GM13977 (cell line): ENCODE measurements around the gene TAF5L.
A peak's percentile ranks its signal among the peaks of the same experiment; 100 is the strongest.

ENCODE experiments used
- DNase-seq: peaks from one replicate; pipeline ENCODE4 v3.0.0; 2012; ENCODE audit warnings: low spot score
- CTCF ChIP-seq: IDR thresholded peaks from 2 replicates; pipeline ENCODE4 v1.5.1; 2012; ENCODE audit warnings: mild to moderate bottlenecking, control low read depth; ENCODE audit not compliant: insufficient read depth; ENCODE audit errors: extremely low read depth, missing control alignments
- in situ Hi-C: fragments of 300-500 bp; cut with MboI; formaldehyde crosslinking; loops from one replicate; pipeline ENCODE4 v1.12.0; 2022; ENCODE audit warnings: low sequenced_read_pairs, low pct_unique_long_range_greater_than_20kb, mixed read lengths, inconsistent platforms; ENCODE audit not compliant: unreplicated experiment

Gene TAF5L

DNA sequence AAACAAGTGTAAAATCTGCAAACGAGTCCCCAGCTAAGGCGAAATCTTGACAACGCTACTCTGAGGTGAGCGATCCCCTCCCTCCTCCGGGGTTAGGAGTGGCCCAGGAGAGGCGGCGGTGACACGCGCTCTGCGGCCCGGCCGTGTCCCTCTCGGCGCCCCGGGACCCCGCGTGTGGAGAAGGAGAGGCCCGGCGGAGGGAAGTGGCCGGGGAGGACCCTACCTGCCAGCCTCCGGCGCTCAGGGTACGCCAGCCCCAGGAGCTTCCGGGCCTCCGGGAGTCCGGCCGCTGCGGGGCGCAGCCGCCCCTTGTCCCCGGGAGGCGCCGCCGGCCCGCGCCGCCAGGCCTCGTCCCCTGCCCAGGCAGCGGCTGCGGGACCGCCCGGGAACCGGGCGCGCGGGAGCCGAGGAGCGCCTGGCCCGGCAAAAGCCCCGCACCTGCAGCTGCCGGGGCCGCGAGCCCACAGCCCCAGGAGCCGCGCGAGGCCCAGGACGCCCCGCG, 68.0 kb downstream of the TAF5L start:
- peak; percentile 78 for DNase-seq
- TF ChIP-seq CTCF = peak; percentile 50
- in situ Hi-C loops = no loop called here

DNA sequence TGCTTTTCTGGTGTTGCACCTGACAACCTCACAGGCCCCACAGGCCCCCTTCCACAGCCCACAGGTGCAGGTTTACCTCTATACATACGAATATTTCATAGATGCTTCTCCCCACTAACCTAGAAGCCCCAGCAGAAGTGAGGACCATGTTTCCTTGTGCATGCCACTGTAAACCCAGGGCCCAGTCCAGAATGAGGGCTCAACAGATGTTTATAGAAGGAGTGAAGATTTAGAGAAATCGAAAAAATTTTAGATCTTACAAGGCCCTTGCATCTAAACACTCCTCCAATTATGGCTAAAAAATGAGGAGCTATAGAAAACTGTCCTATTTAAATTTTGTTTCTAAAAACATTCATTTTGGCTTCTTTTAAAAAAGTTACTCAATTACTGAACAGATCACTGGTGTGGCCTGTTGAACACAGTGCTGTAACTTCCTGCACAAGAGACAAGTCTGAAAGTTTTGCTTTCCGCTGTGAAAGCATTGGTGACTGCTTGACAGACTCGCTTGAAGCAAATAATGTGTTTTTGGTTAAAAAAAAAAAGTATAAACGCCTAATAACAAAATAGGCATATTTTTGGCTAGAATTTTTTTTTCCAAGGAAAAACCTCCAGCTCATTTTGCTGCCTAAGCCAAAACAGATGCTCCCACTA, 68.6 kb downstream of the TAF5L start:
- in situ Hi-C loops = no loop called here
- peak; percentile 69 for DNase-seq
- TF ChIP-seq CTCF = no peak

GRCh38 chr1:229554886-229555621, 70.9 kb downstream of the TAF5L start:
- DNase-seq = no peak
- in situ Hi-C loops = no loop called here
- TF ChIP-seq CTCF = no peak

DNA sequence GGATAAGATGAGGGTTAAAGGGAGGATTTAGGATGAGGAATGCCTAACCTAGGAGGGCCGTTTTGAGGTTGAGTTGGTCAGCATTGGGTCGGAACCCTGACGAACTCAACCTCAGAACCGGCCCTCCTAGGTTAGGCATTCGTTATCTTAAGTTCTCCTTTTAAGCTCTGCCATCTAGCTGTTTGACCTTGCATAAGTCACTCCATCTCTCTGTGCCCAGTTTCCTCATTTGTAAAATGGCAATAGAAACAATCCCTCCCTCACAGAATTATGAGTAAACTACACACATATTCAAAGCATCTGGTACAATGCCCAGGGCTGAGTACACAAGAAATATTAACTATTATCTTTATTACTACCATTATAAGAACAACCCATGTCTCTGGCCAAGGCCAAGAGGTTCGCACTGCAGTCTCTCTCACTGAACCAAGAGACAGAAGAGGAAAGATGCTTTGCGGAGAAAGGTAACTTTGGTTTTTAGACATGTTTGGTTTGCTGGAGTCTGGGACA, 72.2 kb downstream of the TAF5L start:
- in situ Hi-C loops = no loop called here
- no peak for DNase-seq
- TF ChIP-seq CTCF = no peak

- in situ Hi-C loops = no loop called here
- no peak for DNase-seq
- TF ChIP-seq CTCF = no peak
These were observed 73.2 kb downstream of the TAF5L start for GRCh38 chr1:229552732-229553131.

DNA sequence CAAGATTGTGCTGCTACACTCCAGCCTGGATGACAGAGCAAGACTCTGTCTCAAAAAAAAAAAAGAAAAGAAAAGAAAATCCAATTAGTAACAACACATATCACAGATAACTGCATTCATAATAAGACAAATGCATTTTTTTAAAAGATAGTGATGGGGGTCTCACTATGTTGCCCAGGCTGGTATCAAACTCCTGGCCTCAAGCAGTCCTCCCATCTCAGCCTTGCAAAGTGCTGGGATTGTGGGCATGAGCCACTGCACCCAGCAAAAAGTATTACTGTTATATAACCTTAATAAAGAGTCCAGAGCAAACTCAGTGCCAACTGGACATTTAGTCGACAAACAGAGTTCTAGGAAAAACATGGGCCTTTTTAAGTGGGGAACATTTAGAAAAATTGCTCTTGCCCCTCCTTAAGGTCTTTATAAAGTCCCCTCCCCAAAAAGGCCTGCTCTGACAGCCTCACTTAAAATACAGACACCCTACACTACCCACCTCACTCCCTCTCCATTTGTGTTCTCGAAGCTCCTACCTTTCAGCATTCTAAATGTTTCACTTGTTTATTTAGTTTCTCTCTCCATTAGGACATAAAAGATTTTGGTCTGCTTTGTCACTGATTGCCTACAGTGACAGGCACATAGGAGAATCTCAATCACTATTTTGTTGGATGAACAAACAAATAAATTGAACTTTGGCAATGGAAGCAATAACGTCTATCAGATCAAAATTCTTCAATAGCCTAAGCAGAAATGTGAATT, 74.9 kb downstream of the TAF5L start:
- DNase-seq = no peak
- no peak for TF ChIP-seq CTCF
- in situ Hi-C loops = no loop called here
